ENCODE data around the gene TLE4.

Gene TLE4

DNA sequence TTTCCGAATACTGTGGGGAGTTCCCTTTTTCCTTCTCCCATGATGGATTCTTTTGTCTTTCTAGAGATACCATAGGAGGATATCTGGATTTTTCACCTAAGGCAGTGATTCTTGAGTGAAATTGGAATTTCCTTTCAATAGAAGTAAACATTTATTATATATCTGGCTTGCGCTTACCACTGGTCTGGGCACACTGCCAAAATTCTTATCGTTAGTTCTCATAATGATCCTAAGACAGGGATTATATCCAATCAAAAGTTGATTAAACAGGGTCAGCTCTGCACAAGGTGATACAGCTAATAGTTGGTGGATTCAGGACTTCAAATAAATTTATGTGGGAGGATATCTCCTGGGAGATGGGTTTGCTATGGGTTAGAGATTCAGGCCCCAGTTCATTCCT lies 9.6 kb downstream of the TLE4 start:
- H3K9me3 ChIP-seq (ENCODE audit: control insufficient read depth, insufficient read depth, low read depth, low read length), result no peaks in the 10 kb centered on the region
- H3K36me3 ChIP-seq (ENCODE audit: control insufficient read depth, insufficient read depth, low read length), result peaks cover 16% of the 10 kb centered on the region
- H3K9ac ChIP-seq (ENCODE audit: low read length), result no peak overlapping the region
- H3K27me3 ChIP-seq (ENCODE audit: control insufficient read depth, insufficient read depth, low read length), result no peaks in the 10 kb centered on the region
- H3K27ac ChIP-seq (ENCODE audit: low read depth, low read length), result no peak overlapping the region
- no peak overlapping the region for H3K4me3 ChIP-seq (ENCODE audit: low read depth, low read length)
- peaks cover 36% of the 10 kb centered on the region for H3K4me1 ChIP-seq (ENCODE audit: control insufficient read depth, insufficient read depth, low read length)

GRCh38 chr9:79581794-79582193 lies 10.0 kb downstream of the TLE4 start:
- Histone ChIP-seq H3K4me3 (ENCODE audit: low read depth, low read length) (no peak overlapping the region), H3K9ac (ENCODE audit: low read length) (no peak overlapping the region), H3K27me3 (ENCODE audit: control insufficient read depth, insufficient read depth, low read length) (no peaks in the 10 kb centered on the region), H3K27ac (ENCODE audit: low read depth, low read length) (no peak overlapping the region), H3K36me3 (ENCODE audit: control insufficient read depth, insufficient read depth, low read length) (peaks cover 13% of the 10 kb centered on the region), H3K9me3 (ENCODE audit: control insufficient read depth, insufficient read depth, low read depth, low read length) (no peaks in the 10 kb centered on the region), H3K4me1 (ENCODE audit: control insufficient read depth, insufficient read depth, low read length) (peaks cover 36% of the 10 kb centered on the region)

DNA sequence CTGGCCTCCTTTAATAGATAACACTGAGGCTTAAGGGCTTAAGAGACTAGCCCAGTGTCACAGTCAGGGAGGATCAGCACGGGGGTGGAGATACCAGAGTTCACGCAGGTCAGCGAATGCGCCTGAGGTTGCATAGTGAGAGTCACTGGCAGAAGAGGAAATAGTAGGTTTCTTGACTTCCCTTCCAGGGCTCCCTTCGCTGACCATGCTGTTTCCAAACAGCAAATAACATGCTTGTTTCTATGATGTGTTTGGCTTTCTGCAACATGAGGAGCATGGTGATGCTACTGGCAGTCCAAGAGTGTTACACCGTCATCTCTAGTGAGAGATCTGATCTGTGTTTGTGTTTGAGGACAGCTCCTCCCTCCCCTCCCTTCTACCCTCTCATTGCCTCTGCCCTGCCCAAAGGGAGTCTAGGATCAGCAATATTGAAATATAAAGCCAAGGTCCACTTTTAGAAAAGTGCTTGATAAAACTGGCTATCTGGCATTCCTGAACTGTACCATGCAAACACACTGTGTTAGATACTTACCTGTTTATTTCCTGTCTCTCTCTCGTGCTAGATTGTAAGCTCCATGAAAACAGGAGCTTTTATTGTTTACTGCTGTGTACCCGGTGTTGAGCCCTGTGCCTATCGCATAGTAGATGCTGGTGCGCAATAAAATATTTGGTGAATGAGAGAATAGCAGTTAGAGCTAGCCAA lies 12.3 kb downstream of the TLE4 start:
- Histone ChIP-seq H3K27ac (ENCODE audit: low read depth, low read length) (no peak overlapping the region), H3K4me1 (ENCODE audit: control insufficient read depth, insufficient read depth, low read length) (peaks cover 29% of the 10 kb centered on the region), H3K36me3 (ENCODE audit: control insufficient read depth, insufficient read depth, low read length) (peaks cover 10% of the 10 kb centered on the region)

GRCh38 chr9:79584655-79584982 lies 12.9 kb downstream of the TLE4 start:
- Histone ChIP-seq H3K9ac (ENCODE audit: low read length) (no peak overlapping the region), H3K27me3 (ENCODE audit: control insufficient read depth, insufficient read depth, low read length) (no peaks in the 10 kb centered on the region), H3K4me1 (ENCODE audit: control insufficient read depth, insufficient read depth, low read length) (peaks cover 29% of the 10 kb centered on the region), H3K4me3 (ENCODE audit: low read depth, low read length) (no peak overlapping the region), H3K9me3 (ENCODE audit: control insufficient read depth, insufficient read depth, low read depth, low read length) (no peaks in the 10 kb centered on the region), H3K27ac (ENCODE audit: low read depth, low read length) (no peak overlapping the region), H3K36me3 (ENCODE audit: control insufficient read depth, insufficient read depth, low read length) (peaks cover 10% of the 10 kb centered on the region)

More for the DNA sequence above, 12.3 kb downstream of the TLE4 start:
- Histone ChIP-seq H3K9ac (ENCODE audit: low read length) (no peak overlapping the region), H3K27me3 (ENCODE audit: control insufficient read depth, insufficient read depth, low read length) (no peaks in the 10 kb centered on the region), H3K4me3 (ENCODE audit: low read depth, low read length) (no peak overlapping the region), H3K9me3 (ENCODE audit: control insufficient read depth, insufficient read depth, low read depth, low read length) (no peaks in the 10 kb centered on the region)

DNA sequence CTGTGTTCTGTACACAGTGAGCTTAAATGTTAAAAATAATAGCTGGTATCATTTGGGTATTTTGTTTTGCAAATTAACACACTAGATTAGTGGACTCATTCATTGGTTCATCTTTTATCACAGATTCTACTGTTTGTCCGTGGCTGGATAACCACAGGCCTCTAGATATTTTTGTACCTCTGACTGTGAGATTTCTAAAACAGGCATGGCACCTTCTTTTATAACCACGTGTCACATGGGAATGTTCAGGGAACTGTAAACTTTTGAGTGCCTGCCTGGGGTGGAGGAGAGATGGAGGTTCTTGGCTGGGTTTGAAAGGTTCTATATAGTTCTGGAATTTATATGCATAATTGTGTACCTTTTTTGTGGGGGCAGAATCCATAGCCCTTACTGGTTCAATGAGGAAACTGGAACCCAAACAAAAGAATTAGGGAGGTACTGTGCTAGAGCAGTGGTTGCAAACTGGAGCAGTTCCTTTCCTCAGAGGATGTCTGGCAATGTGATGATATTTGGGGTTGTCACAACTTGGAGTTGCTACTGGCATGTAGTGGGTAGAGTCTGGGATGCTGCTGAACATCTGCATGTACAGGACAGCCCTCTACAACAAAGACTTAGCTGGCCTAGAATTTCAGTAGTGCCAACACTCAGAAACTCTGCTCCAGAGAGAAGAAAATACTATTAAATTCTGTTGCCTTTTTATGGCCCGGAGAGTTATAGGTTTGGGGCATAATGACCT lies 16.9 kb downstream of the TLE4 start:
- Histone ChIP-seq H3K4me1 (ENCODE audit: control insufficient read depth, insufficient read depth, low read length) (peaks cover 4% of the 10 kb centered on the region), H3K4me3 (ENCODE audit: low read depth, low read length) (no peak overlapping the region), H3K27me3 (ENCODE audit: control insufficient read depth, insufficient read depth, low read length) (no peaks in the 10 kb centered on the region), H3K27ac (ENCODE audit: low read depth, low read length) (no peak overlapping the region), H3K9me3 (ENCODE audit: control insufficient read depth, insufficient read depth, low read depth, low read length) (no peaks in the 10 kb centered on the region), H3K36me3 (ENCODE audit: control insufficient read depth, insufficient read depth, low read length) (no peaks in the 10 kb centered on the region), H3K9ac (ENCODE audit: low read length) (no peak overlapping the region)

GRCh38 chr9:79591458-79591857 lies 19.7 kb downstream of the TLE4 start:
- no peak overlapping the region for H3K27ac ChIP-seq (ENCODE audit: low read depth, low read length)
- H3K9ac ChIP-seq (ENCODE audit: low read length), result no peak overlapping the region
- H3K4me3 ChIP-seq (ENCODE audit: low read depth, low read length), result no peak overlapping the region
- H3K9me3 ChIP-seq (ENCODE audit: control insufficient read depth, insufficient read depth, low read depth, low read length), result no peaks in the 10 kb centered on the region
- no peaks in the 10 kb centered on the region for H3K4me1 ChIP-seq (ENCODE audit: control insufficient read depth, insufficient read depth, low read length)
- H3K36me3 ChIP-seq (ENCODE audit: control insufficient read depth, insufficient read depth, low read length), result no peaks in the 10 kb centered on the region
- no peaks in the 10 kb centered on the region for H3K27me3 ChIP-seq (ENCODE audit: control insufficient read depth, insufficient read depth, low read length)

- H3K9me3 ChIP-seq (ENCODE audit: control insufficient read depth, insufficient read depth, low read depth, low read length), result no peaks in the 10 kb centered on the region
- no peaks in the 10 kb centered on the region for H3K36me3 ChIP-seq (ENCODE audit: control insufficient read depth, insufficient read depth, low read length)
- no peak overlapping the region for H3K27ac ChIP-seq (ENCODE audit: low read depth, low read length)
- no peaks in the 10 kb centered on the region for H3K27me3 ChIP-seq (ENCODE audit: control insufficient read depth, insufficient read depth, low read length)
- no peak overlapping the region for H3K4me3 ChIP-seq (ENCODE audit: low read depth, low read length)
- no peak overlapping the region for H3K9ac ChIP-seq (ENCODE audit: low read length)
- no peaks in the 10 kb centered on the region for H3K4me1 ChIP-seq (ENCODE audit: control insufficient read depth, insufficient read depth, low read length)
Observed at GRCh38 chr9:79592726-79593493, 21.1 kb downstream of the TLE4 start.

DNA sequence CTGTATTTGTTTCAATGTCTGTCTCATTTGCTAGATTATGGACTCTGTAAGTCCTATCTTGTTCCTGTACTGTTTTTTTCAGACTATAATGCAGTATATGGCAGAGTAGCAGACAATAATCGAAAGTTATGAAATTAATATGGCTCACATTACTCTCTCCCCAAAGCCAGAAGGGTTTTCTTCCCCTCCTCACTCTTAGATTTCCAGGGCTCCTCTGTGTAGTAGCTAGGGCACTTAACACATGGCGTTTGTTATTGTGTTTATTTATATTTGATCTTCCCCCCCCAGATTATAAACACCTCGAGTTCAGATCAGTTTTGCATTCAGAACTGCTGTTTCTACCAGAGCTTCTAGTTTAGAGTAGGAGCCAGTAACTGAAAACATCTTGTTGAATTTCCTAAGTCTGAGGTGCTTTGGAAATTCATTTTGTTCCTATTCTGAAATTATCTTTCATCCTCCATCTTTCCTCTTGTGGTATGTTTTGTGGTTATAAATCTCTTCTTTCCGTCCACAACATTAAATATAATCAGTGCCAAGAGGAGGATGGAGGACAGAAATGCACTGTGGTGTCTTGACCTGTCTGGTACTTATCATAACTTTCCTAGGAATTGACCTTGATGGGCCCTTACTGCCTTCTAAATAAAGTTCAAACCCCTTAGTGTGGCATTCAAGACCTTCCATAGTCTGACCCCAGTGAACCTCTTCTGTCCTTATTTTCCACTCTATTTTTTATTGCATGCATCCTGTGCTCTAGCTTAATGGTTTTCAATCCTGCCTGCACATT lies 27.0 kb downstream of the TLE4 start:
- H3K9ac ChIP-seq (ENCODE audit: low read length), result no peak overlapping the region
- H3K9me3 ChIP-seq (ENCODE audit: control insufficient read depth, insufficient read depth, low read depth, low read length), result peaks cover 8% of the 10 kb centered on the region; the same call in 1 of the 2 replicates
- no peak overlapping the region for H3K27ac ChIP-seq (ENCODE audit: low read depth, low read length)
- H3K4me3 ChIP-seq (ENCODE audit: low read depth, low read length), result no peak overlapping the region
- H3K4me1 ChIP-seq (ENCODE audit: control insufficient read depth, insufficient read depth, low read length), result no peaks in the 10 kb centered on the region
- H3K27me3 ChIP-seq (ENCODE audit: control insufficient read depth, insufficient read depth, low read length), result no peaks in the 10 kb centered on the region
- H3K36me3 ChIP-seq (ENCODE audit: control insufficient read depth, insufficient read depth, low read length), result peaks cover 22% of the 10 kb centered on the region

DNA sequence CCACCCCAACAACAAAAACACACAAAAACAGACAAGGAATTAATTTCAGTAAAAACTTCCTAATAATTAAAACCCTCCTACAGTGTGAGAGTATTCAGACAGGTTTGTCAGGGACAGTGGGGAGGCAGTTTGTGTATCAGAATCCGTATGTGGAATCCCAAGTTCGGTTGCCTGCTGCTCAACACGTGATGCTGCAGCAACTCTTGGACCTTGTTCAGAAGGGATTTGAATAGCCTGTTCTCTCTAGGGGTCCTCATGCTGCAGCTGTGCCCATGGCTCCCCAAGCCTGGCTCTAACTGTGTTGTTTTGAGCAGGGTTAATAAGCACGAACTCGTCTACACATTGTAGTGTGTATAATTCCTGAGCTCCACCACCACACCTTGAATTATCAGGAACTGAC lies 28.7 kb downstream of the TLE4 start:
- Histone ChIP-seq H3K9me3 (ENCODE audit: control insufficient read depth, insufficient read depth, low read depth, low read length) (peaks cover 8% of the 10 kb centered on the region; the same call in 1 of the 2 replicates), H3K36me3 (ENCODE audit: control insufficient read depth, insufficient read depth, low read length) (peaks cover 22% of the 10 kb centered on the region), H3K9ac (ENCODE audit: low read length) (no peak overlapping the region), H3K4me3 (ENCODE audit: low read depth, low read length) (no peak overlapping the region), H3K27me3 (ENCODE audit: control insufficient read depth, insufficient read depth, low read length) (no peaks in the 10 kb centered on the region), H3K4me1 (ENCODE audit: control insufficient read depth, insufficient read depth, low read length) (no peaks in the 10 kb centered on the region), H3K27ac (ENCODE audit: low read depth, low read length) (no peak overlapping the region)

DNA sequence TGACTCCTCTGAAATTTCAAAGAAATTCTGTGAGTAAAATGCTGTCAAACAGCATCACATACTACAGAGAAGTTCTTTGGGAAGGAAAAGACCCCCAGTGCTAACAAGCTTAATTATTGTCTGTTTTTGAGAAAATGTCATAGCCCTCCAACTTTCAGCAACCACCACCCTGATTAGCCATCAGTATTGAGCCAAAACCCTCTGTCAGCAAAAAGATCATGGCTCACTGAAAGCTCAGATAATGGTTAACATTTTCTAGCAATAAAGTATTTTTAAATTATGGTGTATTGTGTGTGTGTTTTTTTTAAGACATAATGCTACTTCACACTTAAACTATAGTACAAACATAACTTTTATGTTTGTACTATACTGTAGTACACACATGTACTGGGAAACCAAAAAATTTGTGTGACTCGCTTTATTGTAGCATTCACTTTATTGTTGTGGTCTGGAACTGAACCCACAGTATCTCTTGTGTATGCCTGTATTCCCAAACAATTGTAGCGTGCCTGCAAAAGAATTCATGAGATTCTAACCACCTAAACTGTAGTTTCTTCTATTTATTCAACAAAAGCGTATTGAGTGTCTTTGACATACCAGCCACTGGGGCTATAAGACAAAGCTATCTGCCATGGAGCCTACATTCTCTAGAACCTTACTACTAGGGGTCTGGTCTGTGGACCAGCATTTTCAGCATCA lies 31.6 kb downstream of the TLE4 start:
- H3K9me3 ChIP-seq (ENCODE audit: control insufficient read depth, insufficient read depth, low read depth, low read length), result peaks cover 10% of the 10 kb centered on the region; the same call in 1 of the 2 replicates
- H3K4me1 ChIP-seq (ENCODE audit: control insufficient read depth, insufficient read depth, low read length), result no peaks in the 10 kb centered on the region
- H3K36me3 ChIP-seq (ENCODE audit: control insufficient read depth, insufficient read depth, low read length), result peaks cover 22% of the 10 kb centered on the region
- H3K9ac ChIP-seq (ENCODE audit: low read length), result no peak overlapping the region
- H3K27ac ChIP-seq (ENCODE audit: low read depth, low read length), result no peak overlapping the region
- no peak overlapping the region for H3K4me3 ChIP-seq (ENCODE audit: low read depth, low read length)
- H3K27me3 ChIP-seq (ENCODE audit: control insufficient read depth, insufficient read depth, low read length), result no peaks in the 10 kb centered on the region
